OCI-LY1 (cell line): ENCODE results near the gene CHKA.

Experiments used
- H2AFZ ChIP-seq: fragments of 200-600 bp; sonication (generic), shearing (Covaris generic); 2 replicates; pipeline ENCODE4 v1.6.0; 2014; ENCODE audit warnings: antibody characterized with exemption, mild to moderate bottlenecking, low read length
- H3F3A ChIP-seq: fragments of 200-600 bp; sonication (generic), shearing (Covaris generic); 2 replicates; pipeline ENCODE4 v1.6.0; 2014; ENCODE audit warnings: mild to moderate bottlenecking, antibody characterized with exemption, low read length, moderate library complexity; ENCODE audit not compliant: insufficient read depth
- H3K27ac ChIP-seq: fragments of 200-600 bp; sonication (generic); 2 replicates; pipeline ENCODE4 v1.5.1; 2014; ENCODE audit warnings: low read length, mixed run types, mild to moderate bottlenecking, low read depth; ENCODE audit not compliant: poor library complexity, severe bottlenecking
- H3K27me3 ChIP-seq: fragments of 200-600 bp; sonication (generic); 2 replicates; pipeline ENCODE4 v1.6.0; 2014; ENCODE audit warnings: antibody characterized with exemption, mild to moderate bottlenecking, low read length, moderate library complexity; ENCODE audit not compliant: insufficient read depth
- H3K36me3 ChIP-seq: fragments of 200-600 bp; sonication (generic); 2 replicates; pipeline ENCODE4 v1.6.1; 2014; ENCODE audit warnings: mild to moderate bottlenecking, antibody characterized with exemption, low read length, moderate library complexity, mixed read lengths; ENCODE audit not compliant: insufficient read depth
- H3K4me1 ChIP-seq: fragments of 200-600 bp; sonication (generic); 2 replicates; pipeline ENCODE4 v1.5.1; 2014; ENCODE audit warnings: mild to moderate bottlenecking, low read length, moderate library complexity; ENCODE audit not compliant: insufficient read depth, severe bottlenecking
- H3K4me2 ChIP-seq: fragments of 200-600 bp; sonication (generic), shearing (Covaris generic); 2 replicates; pipeline ENCODE4 v1.6.1; 2014; ENCODE audit warnings: low read length
- H3K4me3 ChIP-seq: fragments of 200-600 bp; sonication (generic); 2 replicates; pipeline ENCODE4 v1.5.1; 2014; ENCODE audit warnings: low read length, low read depth, mild to moderate bottlenecking, mixed read lengths; ENCODE audit not compliant: poor library complexity, severe bottlenecking
- H3K79me2 ChIP-seq: fragments of 200-600 bp; shearing (Covaris generic); 2 replicates; pipeline ENCODE4 v1.6.1; 2016; ENCODE audit warnings: mixed run types, low read length, mixed read lengths; ENCODE audit not compliant: insufficient read depth
- H3K9ac ChIP-seq: fragments of 200-600 bp; sonication (generic), shearing (Covaris generic); 2 replicates; pipeline ENCODE4 v1.6.1; 2014; ENCODE audit warnings: mild to moderate bottlenecking, low read length, mixed read lengths
- H3K9me2 ChIP-seq: fragments of 200-600 bp; sonication (generic), shearing (Covaris generic); 2 replicates; pipeline ENCODE4 v1.6.1; 2014; ENCODE audit warnings: low read depth, mild to moderate bottlenecking, low read length, mixed read lengths
- H3K9me3 ChIP-seq: fragments of 200-600 bp; shearing (Covaris generic); 2 replicates; pipeline ENCODE4 v1.6.1; 2014; ENCODE audit warnings: low read length, mixed read lengths
- H4K20me1 ChIP-seq: fragments of 200-600 bp; sonication (generic), shearing (Covaris generic); 2 replicates; pipeline ENCODE4 v1.6.0; 2016; ENCODE audit warnings: mild to moderate bottlenecking, low read length; ENCODE audit not compliant: insufficient read depth
- CTCF ChIP-seq: fragments of 200-600 bp; sonication (generic), shearing (Covaris generic); IDR thresholded peaks from 2 replicates; pipeline ENCODE4 v1.5.1; 2017; ENCODE audit warnings: mild to moderate bottlenecking, antibody characterized with exemption, low read length, moderate library complexity, mixed read lengths
- EZH2 ChIP-seq: fragments of 200-600 bp; sonication (generic), shearing (Covaris generic); IDR thresholded peaks from 2 replicates; pipeline ENCODE4 v1.8.0; 2017; ENCODE audit warnings: borderline replicate concordance, mixed run types, mild to moderate bottlenecking, antibody characterized with exemption, low read length, moderate library complexity, mixed read lengths

The CHKA gene

GRCh38 chr11:68050371-68050841, 70.8 kb downstream of the CHKA start:
- Histone ChIP-seq H3K4me3 (no peak overlapping the region), H2AFZ (no peak overlapping the region), H3K9me3 (no peaks in the 10 kb centered on the region), H3K9me2 (no peaks in the 10 kb centered on the region), H4K20me1 (no peaks in the 10 kb centered on the region), H3K9ac (no peak overlapping the region), H3K4me1 (no peaks in the 10 kb centered on the region), H3K36me3 (peaks cover 68% of the 10 kb centered on the region), H3K79me2 (no peaks in the 10 kb centered on the region), H3K4me2 (no peak overlapping the region), H3K27ac (no peak overlapping the region), H3K27me3 (no peaks in the 10 kb centered on the region), H3F3A (no peaks in the 10 kb centered on the region)
- TF ChIP-seq EZH2 (no peak), CTCF (no peak)

GRCh38 chr11:68049509-68050370, 71.4 kb downstream of the CHKA start:
- H2AFZ ChIP-seq: no peak overlapping the region
- no peaks in the 10 kb centered on the region for H3K27me3 ChIP-seq
- no peaks in the 10 kb centered on the region for H4K20me1 ChIP-seq
- H3K9me2 ChIP-seq: no peaks in the 10 kb centered on the region
- peaks cover 74% of the 10 kb centered on the region for H3K36me3 ChIP-seq
- H3K79me2 ChIP-seq: no peaks in the 10 kb centered on the region
- no peaks in the 10 kb centered on the region for H3K9me3 ChIP-seq
- H3K9ac ChIP-seq: no peak overlapping the region
- TF ChIP-seq EZH2 (no peak), CTCF (no peak)
- no peaks in the 10 kb centered on the region for H3F3A ChIP-seq
- H3K27ac ChIP-seq: no peak overlapping the region
- H3K4me2 ChIP-seq: no peak overlapping the region
- no peak overlapping the region for H3K4me3 ChIP-seq
- no peaks in the 10 kb centered on the region for H3K4me1 ChIP-seq

- Histone ChIP-seq H3K36me3 (peaks cover 80% of the 10 kb centered on the region), H3K27me3 (no peaks in the 10 kb centered on the region), H3K9me2 (no peaks in the 10 kb centered on the region), H3K4me3 (no peak overlapping the region), H3K27ac (no peak overlapping the region), H4K20me1 (no peaks in the 10 kb centered on the region), H2AFZ (no peak overlapping the region), H3K9me3 (no peaks in the 10 kb centered on the region), H3K4me2 (no peak overlapping the region), H3F3A (no peaks in the 10 kb centered on the region), H3K4me1 (peaks cover under 1% of the 10 kb centered on the region), H3K79me2 (no peaks in the 10 kb centered on the region), H3K9ac (no peak overlapping the region)
- TF ChIP-seq CTCF: no peak
- no peak for TF ChIP-seq EZH2
Observed at GRCh38 chr11:68048681-68049508, 72.3 kb downstream of the CHKA start.
